Measurements from ENCODE around the gene MRAS.
"Not testable (repeated sequence)": the region's sequence is repeated elsewhere in the genome, so short reads cannot be mapped to it uniquely, and the experiment has no call there.

Gene MRAS

GRCh38 chr3:138445236-138445635 is 96.9 kb downstream of the MRAS start:
- DNase-seq (ENCODE audit: low spot score), result no peak

- no peak for DNase-seq (ENCODE audit: low spot score)
Measured at GRCh38 chr3:138445654-138446053, 97.3 kb downstream of the MRAS start.

- DNase-seq (ENCODE audit: low spot score), result no peak
Measured at GRCh38 chr3:138448631-138449030, 100.3 kb downstream of the MRAS start.

- DNase-seq (ENCODE audit: low spot score), result no peak
Measured at GRCh38 chr3:138449490-138449889, 101.1 kb downstream of the MRAS start.

GRCh38 chr3:138450181-138450580 is 101.8 kb downstream of the MRAS start:
- no peak for DNase-seq (ENCODE audit: low spot score)

GRCh38 chr3:138450704-138451424 is 102.5 kb downstream of the MRAS start:
- DNase-seq (ENCODE audit: low spot score), result no peak

- DNase-seq (ENCODE audit: low spot score), result no peak
Measured at GRCh38 chr3:138451595-138452162, 103.3 kb downstream of the MRAS start.

- DNase-seq (ENCODE audit: low spot score), result no peak
Measured at GRCh38 chr3:138452436-138452835, 104.1 kb downstream of the MRAS start.

GRCh38 chr3:138453940-138454339 is 105.6 kb downstream of the MRAS start:
- not testable (repeated sequence) for DNase-seq (ENCODE audit: low spot score)

Data from germinal center (tissue), 1 donor.